MG63 (cell line): ENCODE results near the gene SELENOM. TPM values are rescaled to one million over a fixed set of nuclear protein-coding genes. Genes with fewer than 3 reads are reported as not detected.
"Not testable (repeated sequence)": the region's sequence is repeated elsewhere in the genome, so short reads cannot be mapped to it uniquely, and the experiment has no call there.

ENCODE experiments used
- DNase-seq: peaks from one replicate; pipeline ENCODE4 v3.0.0-alpha.2; 2020
- H3K27me3 ChIP-seq: fragments of 250-450 bp; sonication (Bioruptor Pico); 2 replicates; pipeline ENCODE4 v1.5.1; 2020; ENCODE audit warnings: mild to moderate bottlenecking, moderate library complexity
- H3K36me3 ChIP-seq: fragments of 250-450 bp; sonication (Bioruptor Pico); 2 replicates; pipeline ENCODE4 v1.5.1; 2020; ENCODE audit warnings: mild to moderate bottlenecking, moderate library complexity
- H3K4me3 ChIP-seq: fragments of 250-450 bp; sonication (Bioruptor Pico); 2 replicates; pipeline ENCODE4 v1.5.1; 2020; ENCODE audit warnings: mild to moderate bottlenecking, moderate library complexity
- H3K9me3 ChIP-seq: fragments of 250-450 bp; sonication (Bioruptor Pico); 2 replicates; pipeline ENCODE4 v1.5.1; 2020; ENCODE audit warnings: mild to moderate bottlenecking, moderate library complexity
- total RNA-seq: library from RNA; depleted of rRNA; stranded (reverse); fragments of >200 nt; shearing (Covaris generic); gene quantifications from 2 replicates; pipeline ENCODE4 v1.2.3, GENCODE V29; 2014; ENCODE audit warnings: low replicate concordance

The SELENOM gene
- total RNA-seq, 1 experiment from 2014 or later: 98.8 TPM

GRCh38 chr22:31079095-31079642, 28.2 kb downstream of the SELENOM start:
- Histone ChIP-seq H3K9me3 (no peaks in the 10 kb centered on the region), H3K36me3 (peaks cover 19% of the 10 kb centered on the region), H3K27me3 (no peaks in the 10 kb centered on the region), H3K4me3 (no peak overlapping the region)
- no peak for DNase-seq

DNA sequence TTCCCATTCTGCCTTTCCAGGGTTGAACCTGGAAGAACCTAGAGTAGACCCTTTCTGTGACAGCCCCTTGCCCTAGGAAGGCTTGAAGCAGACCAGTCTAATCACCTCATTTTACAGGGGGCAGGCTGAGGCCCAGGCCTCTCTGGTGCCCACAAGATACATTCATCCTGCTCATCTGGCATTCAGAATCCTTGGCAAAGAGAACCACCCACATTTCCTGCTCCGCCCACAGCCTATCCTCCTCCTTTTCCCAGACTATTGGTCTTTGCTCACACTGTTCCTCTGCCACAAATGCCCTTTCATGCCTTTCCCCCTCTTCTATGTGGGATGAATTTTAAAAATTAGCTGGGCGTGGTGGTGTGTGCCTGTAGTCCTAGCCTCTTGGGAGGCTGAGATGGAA, 29.0 kb downstream of the SELENOM start:
- not testable (repeated sequence) for H3K9me3 ChIP-seq, H3K4me3 ChIP-seq, H3K27me3 ChIP-seq
- peaks cover 11% of the 10 kb centered on the region for H3K36me3 ChIP-seq
- DNase-seq: peak; percentile 65

DNA sequence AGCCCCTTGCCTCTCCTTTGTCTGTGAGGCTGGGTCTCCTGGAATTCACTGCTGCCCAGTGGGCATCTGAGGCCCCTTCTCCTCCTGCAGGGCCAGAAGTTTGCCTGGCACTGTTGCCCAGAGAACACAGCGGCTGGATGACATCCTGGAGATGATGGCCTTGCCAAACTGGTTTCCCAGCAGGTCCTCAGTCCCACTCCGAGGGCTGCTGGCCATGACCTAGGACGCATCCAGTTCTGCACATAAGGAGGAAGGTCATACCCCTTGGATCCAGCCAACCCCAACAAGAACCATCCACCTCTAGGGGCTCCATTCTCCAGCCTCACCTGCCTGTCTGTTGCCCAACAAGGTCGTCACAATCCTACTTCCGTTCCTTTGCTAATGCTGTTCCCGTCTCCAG, 29.7 kb downstream of the SELENOM start:
- no peaks in the 10 kb centered on the region for H3K27me3 ChIP-seq
- H3K9me3 ChIP-seq: no peaks in the 10 kb centered on the region
- no peak overlapping the region for H3K4me3 ChIP-seq
- DNase-seq: no peak
- peaks cover 4% of the 10 kb centered on the region; the same call in 1 of the 2 replicates for H3K36me3 ChIP-seq

DNA sequence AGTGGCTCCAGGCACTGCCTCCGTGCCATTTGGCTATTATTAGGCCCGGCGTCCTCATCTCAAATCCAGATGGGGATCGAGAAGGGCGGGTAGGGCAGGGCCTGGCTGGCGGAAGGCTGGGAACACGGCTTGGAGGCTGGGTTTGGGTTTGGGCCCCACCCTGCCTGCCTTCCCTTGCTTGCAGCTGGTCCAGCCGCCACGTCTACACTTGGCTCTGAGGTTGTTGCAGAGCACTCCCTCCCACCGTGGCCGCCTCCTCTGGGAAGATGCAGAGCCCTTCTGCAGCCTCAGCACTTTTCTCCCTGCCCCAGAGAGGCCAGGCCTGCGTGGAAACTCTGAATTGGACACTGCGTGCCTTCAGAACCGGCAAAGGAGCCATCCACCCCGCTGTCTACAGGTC, 31.4 kb downstream of the SELENOM start:
- Histone ChIP-seq H3K4me3 (no peak overlapping the region), H3K9me3 (no peaks in the 10 kb centered on the region), H3K36me3 (no peaks in the 10 kb centered on the region), H3K27me3 (no peaks in the 10 kb centered on the region)
- DNase-seq: peak; percentile 91

DNA sequence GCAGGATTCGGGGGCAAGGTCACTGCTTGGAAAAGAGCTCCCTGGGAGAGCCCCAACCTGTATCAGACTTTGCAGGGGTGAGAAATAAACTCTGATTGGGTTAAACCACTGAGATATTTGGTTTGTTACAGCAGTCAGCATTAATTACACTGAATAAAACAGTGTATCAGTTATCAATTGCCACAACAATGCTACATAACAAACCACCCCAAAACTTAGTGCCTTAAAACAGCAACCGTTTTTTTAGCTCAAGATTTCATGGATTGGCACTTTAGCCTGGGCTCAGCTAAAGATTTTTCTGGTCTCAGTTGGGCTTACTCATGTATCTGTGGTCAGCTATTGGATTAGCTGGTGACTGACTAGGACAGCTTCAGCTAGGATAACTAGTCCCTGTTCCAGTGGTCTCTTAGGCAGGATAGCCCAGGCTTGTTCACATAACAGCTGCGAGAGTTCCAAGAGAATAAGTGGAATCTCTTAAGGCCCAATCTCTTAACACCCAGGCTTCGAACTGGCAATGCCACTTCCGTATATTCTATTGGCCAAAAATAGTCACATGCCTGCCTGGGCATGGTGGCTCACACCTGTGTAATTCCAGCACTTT, 33.7 kb downstream of the SELENOM start:
- not testable (repeated sequence) for H3K4me3 ChIP-seq, H3K36me3 ChIP-seq, H3K9me3 ChIP-seq, DNase-seq, H3K27me3 ChIP-seq

- not testable (repeated sequence) for H3K9me3 ChIP-seq, H3K4me3 ChIP-seq, DNase-seq, H3K36me3 ChIP-seq, H3K27me3 ChIP-seq
Observed at GRCh38 chr22:31073125-31073524, 34.2 kb downstream of the SELENOM start.

DNA sequence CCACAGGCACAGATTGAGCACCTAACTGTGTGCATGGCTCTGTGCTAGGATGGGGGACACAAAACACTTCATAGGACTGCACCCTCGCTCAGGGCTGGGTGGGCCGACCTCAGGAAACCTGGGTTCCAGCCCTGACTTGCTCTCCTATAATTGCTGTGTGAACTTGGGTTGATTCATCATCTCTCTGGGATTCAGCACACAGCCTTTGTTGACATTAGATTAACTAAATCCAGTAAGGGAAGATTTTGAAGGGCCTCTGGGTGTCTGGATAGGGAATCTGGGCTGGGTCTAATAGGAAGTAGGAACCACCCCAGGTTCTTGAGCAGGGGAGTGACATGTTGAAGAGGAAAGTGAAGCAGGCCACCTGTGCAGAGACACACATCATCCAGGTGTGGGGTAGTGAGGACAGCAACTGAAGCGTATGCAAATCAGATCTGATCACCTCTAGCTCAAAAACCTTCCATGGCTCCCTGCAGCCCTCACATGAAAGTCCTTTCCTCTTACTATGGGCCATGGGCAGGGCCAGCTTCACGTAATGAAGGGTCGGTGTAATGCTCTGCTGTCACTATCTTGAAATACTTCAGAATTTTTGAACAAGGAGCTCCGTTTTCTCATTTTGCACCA, 37.6 kb downstream of the SELENOM start:
- H3K4me3 ChIP-seq, DNase-seq, H3K9me3 ChIP-seq, H3K27me3 ChIP-seq, H3K36me3 ChIP-seq: not testable (repeated sequence)

- DNase-seq: no peak
- no peak overlapping the region for H3K4me3 ChIP-seq
Observed at GRCh38 chr22:31068970-31069369, 38.4 kb downstream of the SELENOM start.

GRCh38 chr22:31064369-31064768, 43.0 kb downstream of the SELENOM start:
- no peak for DNase-seq
- no peaks in the 10 kb centered on the region for H3K27me3 ChIP-seq
- no peaks in the 10 kb centered on the region for H3K36me3 ChIP-seq
- H3K9me3 ChIP-seq: no peaks in the 10 kb centered on the region
- peak overlapping the region; percentile 45 for H3K4me3 ChIP-seq

More at GRCh38 chr22:31068970-31069369, 38.4 kb downstream of the SELENOM start:
- Histone ChIP-seq H3K27me3 (no peaks in the 10 kb centered on the region), H3K36me3 (no peaks in the 10 kb centered on the region), H3K9me3 (no peaks in the 10 kb centered on the region)

DNA sequence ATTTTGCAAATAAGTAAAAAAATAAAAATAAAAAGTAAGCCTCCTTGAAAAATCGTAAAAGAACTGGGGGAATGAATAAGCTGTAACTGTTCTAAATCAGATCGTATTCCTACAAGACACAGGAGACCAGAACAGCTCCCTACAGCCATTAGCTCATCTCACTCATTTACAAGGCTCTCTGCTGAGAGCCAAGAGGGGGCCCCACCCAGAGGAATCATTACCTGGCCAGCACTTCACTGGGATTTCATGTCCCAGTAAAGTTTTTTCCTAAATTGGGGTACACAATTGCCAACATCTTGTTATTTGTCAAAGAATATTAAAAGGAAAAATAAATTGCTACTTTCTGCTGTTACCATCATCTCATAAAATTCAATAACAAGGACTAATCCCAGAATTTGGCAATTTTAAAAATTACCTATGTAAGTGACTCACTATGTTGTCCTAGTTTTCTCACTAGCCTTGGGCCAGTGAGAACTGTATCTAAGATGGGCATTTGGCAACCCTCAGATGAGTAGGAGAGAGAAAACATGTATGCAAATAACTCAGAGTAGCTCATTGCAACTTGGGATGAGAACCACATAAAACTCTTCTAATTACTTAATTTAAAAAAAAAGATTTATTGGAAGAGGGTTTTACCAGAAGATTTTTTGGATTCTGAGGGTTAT, 44.7 kb downstream of the SELENOM start:
- no peak for DNase-seq
- Histone ChIP-seq H3K4me3 (no peak overlapping the region), H3K36me3 (no peaks in the 10 kb centered on the region), H3K27me3 (no peaks in the 10 kb centered on the region), H3K9me3 (no peaks in the 10 kb centered on the region)

DNA sequence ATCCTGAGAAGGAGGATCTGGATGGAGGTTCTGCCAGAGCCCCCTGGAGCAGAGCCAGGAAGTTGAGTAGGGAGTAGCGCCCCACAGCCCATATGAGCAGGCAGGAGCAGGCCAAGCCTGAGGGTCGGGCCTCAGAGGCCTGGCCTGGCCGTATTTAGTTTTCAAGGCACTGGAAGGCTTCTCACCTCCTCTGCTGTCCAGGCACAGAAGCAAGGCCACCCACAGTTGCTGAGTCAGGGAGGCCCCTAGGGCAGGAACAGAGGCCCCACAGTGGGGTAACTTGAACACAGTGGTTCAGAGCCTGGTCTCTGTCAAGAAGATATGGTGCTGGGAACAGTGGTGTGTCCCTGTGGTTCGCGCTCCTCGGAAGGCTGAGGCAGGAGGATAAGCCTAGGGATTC, 47.7 kb downstream of the SELENOM start:
- not testable (repeated sequence) for H3K9me3 ChIP-seq, H3K36me3 ChIP-seq, DNase-seq, H3K27me3 ChIP-seq, H3K4me3 ChIP-seq

DNA sequence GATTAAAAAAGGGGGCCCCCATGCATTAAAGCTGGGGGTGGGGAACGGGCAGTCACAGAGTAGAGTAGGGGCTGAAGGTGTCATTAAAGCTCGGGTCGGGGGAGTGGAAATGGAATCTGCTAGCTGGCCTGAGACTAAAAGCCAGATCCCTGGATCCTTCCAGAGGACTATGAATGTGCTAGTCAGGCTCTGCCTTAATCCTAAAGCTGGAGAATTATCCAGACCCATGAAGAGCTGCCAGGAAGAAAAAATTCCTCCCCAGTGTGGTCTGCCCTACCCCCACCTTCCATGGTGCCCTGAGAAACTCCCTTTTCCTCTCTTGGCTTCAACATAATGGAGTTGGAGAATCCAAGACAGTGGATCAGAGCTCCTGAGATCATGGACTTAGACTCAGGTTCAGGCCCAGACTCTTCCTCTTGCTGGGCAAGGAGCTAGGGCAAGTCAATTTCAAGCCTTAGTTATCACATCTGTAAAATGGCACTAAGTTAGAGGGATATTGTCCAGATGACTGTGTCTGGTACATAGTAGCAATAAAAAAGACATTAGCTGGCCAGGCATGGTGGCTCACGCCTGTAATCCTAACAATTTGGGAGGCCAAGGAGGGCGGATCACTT, 50.3 kb downstream of the SELENOM start:
- no peak overlapping the region for H3K4me3 ChIP-seq
- DNase-seq: no peak
- H3K36me3 ChIP-seq: no peaks in the 10 kb centered on the region
- H3K9me3 ChIP-seq: no peaks in the 10 kb centered on the region
- no peaks in the 10 kb centered on the region for H3K27me3 ChIP-seq

- Histone ChIP-seq H3K9me3 (no peaks in the 10 kb centered on the region), H3K4me3 (no peak overlapping the region), H3K36me3 (no peaks in the 10 kb centered on the region), H3K27me3 (no peaks in the 10 kb centered on the region)
- peak; percentile 95 for DNase-seq
Observed at GRCh38 chr22:31055635-31056159, 51.7 kb downstream of the SELENOM start.

DNA sequence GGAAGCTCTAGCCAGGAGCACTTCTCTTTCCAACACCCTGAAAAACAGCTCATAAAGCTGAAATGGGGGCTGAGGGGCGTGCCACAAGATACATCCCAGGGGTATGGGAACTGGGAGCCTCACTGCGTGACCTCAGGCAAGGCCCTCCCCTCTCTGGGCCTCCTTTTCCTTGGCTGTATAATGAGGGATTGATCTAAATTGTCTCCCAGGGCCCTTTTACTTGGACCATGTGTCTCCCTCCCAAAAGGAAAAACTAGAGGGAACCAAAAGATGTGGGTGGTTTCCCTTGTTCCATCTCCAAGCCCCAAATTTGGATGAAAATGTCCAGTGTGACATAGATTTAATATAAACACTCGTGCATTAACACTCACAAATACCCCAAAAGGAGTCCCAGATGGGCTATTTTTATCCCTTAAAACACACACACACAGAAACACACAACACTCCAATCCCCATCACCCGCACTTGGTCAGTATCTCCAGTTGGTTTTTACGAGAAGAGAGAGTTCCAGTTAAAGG, 52.2 kb downstream of the SELENOM start:
- no peak overlapping the region for H3K4me3 ChIP-seq
- no peaks in the 10 kb centered on the region for H3K36me3 ChIP-seq
- H3K27me3 ChIP-seq: no peaks in the 10 kb centered on the region
- H3K9me3 ChIP-seq: no peaks in the 10 kb centered on the region
- DNase-seq: no peak
